Measurements from ENCODE around the gene WNK4.
A peak's percentile ranks its signal among the peaks of the same experiment; 100 is the strongest.

Gene WNK4

GRCh38 chr17:42774066-42774745 lies 6.2 kb upstream of the WNK4 start:
- Histone ChIP-seq H3K36me3 (replicated peaks; ENCODE audit: insufficient read depth, low read length) (no peaks in the 10 kb centered on the region), H3K27me3 (replicated peaks; ENCODE audit: insufficient read depth, low read length) (no peaks in the 10 kb centered on the region), H3K79me2 (ENCODE audit: low read length) (peaks cover 16% of the 10 kb centered on the region), H3F3A (ENCODE audit: insufficient read depth, low read length) (no peaks in the 10 kb centered on the region), H3K27ac (ENCODE audit: low read length) (no peak overlapping the region; the same call in 1 of the 2 replicates), H3K9me2 (replicated peaks; ENCODE audit: insufficient read depth, low read length) (no peaks in the 10 kb centered on the region), H3K4me1 (ENCODE audit: low read length) (peaks cover 21% of the 10 kb centered on the region), H3K9me3 (replicated peaks; ENCODE audit: insufficient read depth, low read length) (no peaks in the 10 kb centered on the region), H3K4me2 (ENCODE audit: low read depth, low read length) (peak overlapping the region; percentile 88), H3K9ac (ENCODE audit: low read length) (peak overlapping the region; percentile 86; the same call in 1 of the 2 replicates), H4K20me1 (ENCODE audit: insufficient read depth, low read length) (no peaks in the 10 kb centered on the region), H3K4me3 (ENCODE audit: low read length) (peak overlapping the region; percentile 87), H2AFZ (ENCODE audit: low read length) (peak overlapping the region; percentile 99)
- no peak for DNase-seq
- TF ChIP-seq EZH2phosphoT487 (IDR thresholded peaks at IDR 0.05; ENCODE audit: low read length) (no peak), EZH2 (optimal IDR thresholded peaks at IDR 0.05; ENCODE audit: low read depth, low read length) (no peak), CTCF (IDR thresholded peaks at IDR 0.05; ENCODE audit: low read length) (no peak)

DNA sequence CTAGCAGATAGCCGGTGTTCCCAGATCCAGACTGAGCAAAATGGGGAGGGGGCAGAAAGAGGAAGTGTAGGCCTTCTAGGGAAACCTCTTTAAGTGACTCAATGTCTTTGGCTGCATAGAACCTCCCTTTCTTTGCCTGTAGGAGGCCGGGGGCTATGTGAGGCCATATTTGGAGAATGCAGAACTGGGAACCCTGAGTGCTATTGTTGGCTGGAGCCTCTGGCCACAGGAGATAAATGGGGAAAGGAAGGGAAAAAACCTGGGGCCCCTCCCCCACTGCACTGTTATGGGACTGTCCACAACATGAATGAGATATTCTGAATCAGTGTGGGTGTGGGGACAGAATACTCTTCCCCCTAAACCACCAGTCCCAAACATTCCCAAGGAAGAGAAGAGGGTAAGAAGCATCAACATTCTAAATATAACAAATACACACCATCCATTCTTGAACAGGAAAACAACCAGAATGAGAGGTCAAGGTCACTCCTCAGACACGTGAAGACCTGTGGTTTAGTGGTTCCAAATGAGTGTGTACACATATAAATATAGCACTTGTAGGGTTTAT lies 4.8 kb upstream of the WNK4 start:
- TF ChIP-seq CTCF (IDR thresholded peaks at IDR 0.05; ENCODE audit: low read length) (no peak), EZH2phosphoT487 (IDR thresholded peaks at IDR 0.05; ENCODE audit: low read length) (no peak), EZH2 (optimal IDR thresholded peaks at IDR 0.05; ENCODE audit: low read depth, low read length) (no peak)
- peak overlapping the region; percentile 27; the same call in 1 of the 2 replicates for H3K4me2 ChIP-seq (ENCODE audit: low read depth, low read length)
- peak; percentile 7 for DNase-seq

GRCh38 chr17:42778570-42778969 lies 1.8 kb upstream of the WNK4 start:
- Histone ChIP-seq H3F3A (ENCODE audit: insufficient read depth, low read length) (no peaks in the 10 kb centered on the region), H3K4me2 (ENCODE audit: low read depth, low read length) (no peak overlapping the region), H3K9me3 (replicated peaks; ENCODE audit: insufficient read depth, low read length) (no peaks in the 10 kb centered on the region), H3K4me3 (ENCODE audit: low read length) (no peak overlapping the region), H3K9me2 (replicated peaks; ENCODE audit: insufficient read depth, low read length) (no peaks in the 10 kb centered on the region), H3K36me3 (replicated peaks; ENCODE audit: insufficient read depth, low read length) (no peaks in the 10 kb centered on the region), H2AFZ (ENCODE audit: low read length) (no peak overlapping the region), H3K27ac (ENCODE audit: low read length) (no peak overlapping the region), H3K9ac (ENCODE audit: low read length) (no peak overlapping the region), H3K27me3 (replicated peaks; ENCODE audit: insufficient read depth, low read length) (peaks cover 29% of the 10 kb centered on the region), H3K4me1 (ENCODE audit: low read length) (peaks cover 21% of the 10 kb centered on the region), H4K20me1 (ENCODE audit: insufficient read depth, low read length) (no peaks in the 10 kb centered on the region), H3K79me2 (ENCODE audit: low read length) (peaks cover 13% of the 10 kb centered on the region)
- DNase-seq, result no peak
- no peak for TF ChIP-seq EZH2phosphoT487 (IDR thresholded peaks at IDR 0.05; ENCODE audit: low read length)
- no peak for TF ChIP-seq EZH2 (optimal IDR thresholded peaks at IDR 0.05; ENCODE audit: low read depth, low read length)
- TF ChIP-seq CTCF (IDR thresholded peaks at IDR 0.05; ENCODE audit: low read length), result no peak

More for the DNA sequence above, 4.8 kb upstream of the WNK4 start:
- Histone ChIP-seq H4K20me1 (ENCODE audit: insufficient read depth, low read length) (no peaks in the 10 kb centered on the region), H3K4me3 (ENCODE audit: low read length) (no peak overlapping the region), H3K27ac (ENCODE audit: low read length) (peak overlapping the region; percentile 10; the same call in 1 of the 2 replicates), H3K9me3 (replicated peaks; ENCODE audit: insufficient read depth, low read length) (no peaks in the 10 kb centered on the region), H2AFZ (ENCODE audit: low read length) (no peak overlapping the region), H3K9ac (ENCODE audit: low read length) (no peak overlapping the region), H3K4me1 (ENCODE audit: low read length) (peaks cover 21% of the 10 kb centered on the region), H3F3A (ENCODE audit: insufficient read depth, low read length) (no peaks in the 10 kb centered on the region), H3K9me2 (replicated peaks; ENCODE audit: insufficient read depth, low read length) (no peaks in the 10 kb centered on the region), H3K79me2 (ENCODE audit: low read length) (peaks cover 16% of the 10 kb centered on the region), H3K36me3 (replicated peaks; ENCODE audit: insufficient read depth, low read length) (no peaks in the 10 kb centered on the region), H3K27me3 (replicated peaks; ENCODE audit: insufficient read depth, low read length) (no peaks in the 10 kb centered on the region)

Measured in MM.1S (cell line).